Raji (cell line): ENCODE measurements around the gene C5orf52.

ENCODE experiments used
- POLR2A ChIP-seq: IDR thresholded peaks from 2 replicates; pipeline ENCODE4 v1.6.1; 2011; ENCODE audit warnings: low read depth, low read length, control low read depth; ENCODE audit not compliant: insufficient read depth

The C5orf52 gene

DNA sequence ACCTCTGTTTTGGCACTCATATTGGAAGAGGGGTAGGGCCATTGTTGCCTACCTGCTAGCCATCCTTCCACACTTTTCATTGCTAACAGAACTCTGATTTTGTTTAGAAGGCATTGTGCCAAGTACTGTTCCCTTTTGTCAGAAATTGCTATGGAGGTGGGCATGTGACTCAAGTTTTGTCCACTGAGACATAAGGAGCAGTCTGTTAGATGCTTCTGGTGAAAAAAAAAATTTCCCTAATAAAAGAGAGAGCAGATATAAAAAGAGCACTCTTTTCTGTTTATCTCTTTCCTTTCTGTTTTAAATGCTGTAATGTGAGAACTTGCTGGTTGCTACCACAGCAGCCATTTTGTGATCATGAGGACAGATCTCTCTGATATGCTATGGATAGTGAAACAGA is 38.0 kb downstream of the C5orf52 start:
- TF ChIP-seq POLR2A = no peak

DNA sequence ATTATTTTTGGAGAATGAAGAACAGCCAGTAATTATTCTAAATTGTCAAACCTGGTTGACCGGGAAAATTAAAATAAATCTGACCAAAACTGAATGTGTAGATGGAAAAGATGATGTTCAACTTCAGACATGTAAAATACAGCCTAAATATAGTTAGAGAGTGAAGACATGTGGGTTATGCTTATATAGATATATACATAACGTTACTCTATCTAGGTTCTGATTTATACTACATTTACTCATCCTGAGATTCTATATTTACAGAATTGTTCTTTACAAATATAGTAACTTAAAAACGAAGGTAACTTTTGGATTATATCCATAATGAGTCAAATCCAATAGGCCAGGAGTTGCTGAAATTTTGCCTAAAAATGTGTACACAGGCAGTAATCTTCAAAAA is 39.1 kb downstream of the C5orf52 start:
- no peak for TF ChIP-seq POLR2A

DNA sequence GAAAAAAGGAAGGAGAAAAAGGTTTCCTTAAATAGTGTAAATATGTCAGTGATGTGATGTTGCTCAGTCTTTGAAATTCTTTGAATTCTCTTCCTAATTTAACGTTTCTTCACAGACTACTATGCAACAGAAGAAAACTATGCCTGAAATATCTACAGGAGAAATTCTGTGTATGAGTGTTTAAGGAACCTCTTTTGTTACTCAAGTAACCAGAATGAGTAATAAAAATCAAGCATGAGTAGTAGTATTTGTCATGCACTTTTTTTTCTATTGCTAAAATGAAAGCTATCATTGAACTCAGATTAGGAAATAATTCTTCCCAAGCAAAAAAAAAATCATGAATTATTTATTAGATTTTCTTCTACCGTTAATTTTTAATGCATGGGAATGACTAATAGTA is 39.5 kb downstream of the C5orf52 start:
- no peak for TF ChIP-seq POLR2A

DNA sequence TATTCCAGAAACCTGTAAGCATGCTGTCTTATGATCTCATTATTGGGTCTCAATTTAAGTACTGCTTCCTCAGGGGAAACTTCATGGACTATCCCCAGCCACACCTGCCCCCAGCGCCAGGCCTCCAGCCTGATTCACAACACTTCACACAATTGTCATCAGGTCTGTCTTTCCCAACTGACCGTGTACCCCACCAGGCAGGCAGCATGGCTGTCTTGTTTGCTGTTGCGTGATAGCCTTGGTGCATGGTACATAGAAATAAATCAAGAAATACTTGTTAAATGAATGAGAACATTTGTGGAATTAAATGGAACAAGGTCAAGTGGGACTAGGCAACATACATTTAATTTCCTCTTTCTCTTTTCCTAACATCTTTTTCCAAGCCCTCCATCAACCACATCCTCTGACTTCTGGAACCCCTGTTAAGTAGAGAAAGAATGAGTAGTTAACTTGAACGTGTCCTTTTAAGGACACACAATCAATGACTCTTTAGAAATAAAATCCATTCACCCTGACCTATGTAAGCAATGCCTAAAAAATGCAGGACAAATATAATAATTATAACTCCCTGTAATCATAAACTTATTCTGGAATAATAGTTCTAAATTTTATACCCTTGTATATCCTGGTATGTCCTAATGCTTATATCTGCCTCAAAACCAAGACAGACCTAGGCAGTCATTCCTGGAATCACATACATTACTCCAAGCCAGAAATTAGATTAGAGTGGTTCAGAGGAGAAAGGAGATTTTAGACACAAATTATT is 42.7 kb downstream of the C5orf52 start:
- TF ChIP-seq POLR2A = no peak

DNA sequence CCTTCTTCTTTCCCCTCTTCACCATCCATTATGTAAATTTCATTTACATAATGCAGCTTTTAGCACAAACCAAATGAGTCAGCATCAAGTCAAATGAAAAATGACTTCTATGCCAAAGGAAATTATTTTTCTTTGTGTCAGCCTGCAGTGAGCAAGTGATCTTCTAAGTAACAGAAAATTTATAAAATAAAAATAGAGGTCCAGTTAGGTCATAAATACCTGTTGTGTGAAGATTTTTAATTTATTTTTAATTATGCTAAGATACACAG is 43.2 kb downstream of the C5orf52 start:
- no peak for TF ChIP-seq POLR2A

DNA sequence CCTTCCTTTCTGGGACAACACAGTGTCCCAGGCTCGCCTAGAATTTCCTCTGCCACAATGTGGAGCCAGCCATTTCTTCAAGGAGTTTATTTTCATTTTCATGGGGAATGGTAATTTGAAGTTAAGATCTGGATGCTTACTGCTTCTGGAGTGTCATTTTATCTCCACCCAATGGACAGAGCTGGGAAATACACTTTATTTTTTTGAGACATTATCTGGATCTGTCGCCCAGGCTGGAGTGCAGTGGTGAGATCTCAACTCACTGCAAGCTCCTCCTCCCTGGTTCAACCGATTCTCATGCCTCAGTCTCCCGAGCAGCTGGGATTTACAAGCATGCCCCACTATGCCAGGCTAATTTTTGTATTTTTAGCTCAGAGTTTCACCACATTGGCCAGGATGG is 47.2 kb downstream of the C5orf52 start:
- no peak for TF ChIP-seq POLR2A

DNA sequence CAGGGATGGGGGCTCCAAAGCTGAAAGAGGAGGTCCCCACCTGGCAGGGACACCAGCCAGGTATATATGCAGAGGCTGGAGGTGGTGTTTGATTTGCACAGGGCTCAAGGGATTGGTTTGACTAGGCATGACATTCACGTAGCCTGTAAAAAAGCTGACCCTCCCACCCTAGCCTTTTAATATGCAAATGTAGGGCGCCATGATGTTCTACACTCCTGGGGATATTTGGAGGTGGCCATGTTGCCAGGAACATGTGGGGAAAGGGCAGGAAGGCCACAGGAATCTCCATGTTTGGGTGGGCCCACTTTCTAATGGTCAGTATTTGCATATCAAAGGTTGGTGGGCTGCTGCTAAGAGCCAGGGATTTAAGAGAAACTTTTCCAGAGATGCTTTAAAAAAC is 47.9 kb downstream of the C5orf52 start:
- no peak for TF ChIP-seq POLR2A

DNA sequence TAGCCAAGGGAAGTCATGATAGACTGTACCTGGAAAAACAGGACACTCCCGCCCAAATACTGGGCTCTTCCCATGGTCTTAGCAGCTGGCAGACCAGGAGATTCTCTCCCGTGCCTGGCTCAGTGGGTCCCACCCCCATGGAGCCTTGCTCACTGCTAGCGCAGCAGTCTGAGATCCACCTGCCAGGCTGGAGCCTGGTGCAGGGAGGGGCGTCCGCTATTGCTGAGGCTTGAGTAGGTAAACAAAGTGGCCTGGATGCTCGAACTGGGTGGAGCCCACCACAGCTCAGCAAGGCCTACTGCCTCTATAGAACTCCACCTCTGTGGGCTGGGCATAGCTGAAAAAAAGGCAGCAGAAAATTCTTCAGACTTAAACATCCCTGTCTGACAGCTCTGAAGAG is 49.8 kb downstream of the C5orf52 start:
- TF ChIP-seq POLR2A = no peak
